ENCODE measurements around the gene NAIF1. TPM values are rescaled to one million over a fixed set of nuclear protein-coding genes. Genes with fewer than 3 reads are reported as not detected.

Gene NAIF1
- total and polyA plus RNA-seq, 10 donors, result 9.3 to 15.4 (median 11.5) TPM

DNA sequence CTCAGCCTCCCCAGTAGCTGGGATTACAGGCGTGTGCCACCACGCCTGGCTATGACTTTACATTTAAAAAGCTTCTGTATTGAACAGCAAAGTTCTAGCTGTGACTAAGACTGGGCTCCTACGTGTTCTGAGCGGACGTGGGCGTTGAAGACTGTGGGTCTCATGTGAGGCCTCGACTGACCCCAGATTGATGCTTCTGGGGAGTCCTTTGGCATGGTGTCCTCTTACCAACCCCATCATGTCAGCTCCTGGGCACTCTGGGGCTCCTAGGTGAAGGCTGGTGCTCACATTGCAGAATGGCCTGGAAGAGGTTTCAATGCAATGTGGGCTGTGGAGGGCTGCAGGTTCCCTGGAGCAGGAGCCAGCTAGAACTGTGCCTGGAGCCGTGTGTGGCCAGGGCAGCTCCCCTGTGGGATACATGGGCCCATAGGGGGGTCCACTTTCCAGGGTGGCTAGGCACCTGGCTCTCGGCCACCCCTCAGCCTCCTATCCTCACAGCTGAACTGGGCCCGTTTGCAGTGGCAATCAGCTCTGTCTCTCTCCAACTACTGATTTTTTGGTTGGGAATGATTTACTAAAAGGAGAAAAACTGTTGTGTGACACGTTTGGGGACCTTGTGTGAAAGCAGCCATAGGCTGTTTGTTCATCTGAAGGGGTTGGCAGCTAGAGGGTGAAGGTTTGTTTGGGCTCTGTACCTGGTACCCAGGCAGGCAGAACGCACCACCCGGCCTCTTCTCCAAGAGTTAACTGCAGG lies 30.6 kb upstream of the NAIF1 start:
- peaks cover 60 to 100% (median 96%) of the 10 kb centered on the region in 6 donors for H3K4me1 ChIP-seq
- peak; percentile 68 for DNase-seq
- TF ChIP-seq CTCF (IDR thresholded peaks at IDR 0.05 in 8 of 11, conservative IDR thresholded peaks at IDR 0.05 in 3 of 11) (no peak), POLR2A (IDR thresholded peaks at IDR 0.05) (no peak), POLR2AphosphoS5 (IDR thresholded peaks at IDR 0.05) (no peak)
- H3K36me3 ChIP-seq, result peaks cover 0 to 39% (median 19%) of the 10 kb centered on the region in 6 donors
- H3K4me3 ChIP-seq, result peak overlapping the region in 5 of 8 donors; percentile 36 to 65 (median 41)
- H3K27ac ChIP-seq, result peak overlapping the region; percentile 53 to 91 (median 86)
- WGBS, 5 donors, result 66 to 73% (median 68%) methylated on average over 10 to 13 of the region's 13 CpGs
- no peaks in the 10 kb centered on the region for H3K27me3 ChIP-seq (replicated peaks in 1 of 7)
- no peaks in the 10 kb centered on the region for H3K9me3 ChIP-seq
- intact Hi-C loops (cut with DNase I; ENCODE audit: low total_unique reads), result loop anchor here (10.0 kb wide), 1 partner anchor 53 kb away; no protein-coding TSS in a partner anchor

- peak overlapping the region in 7 of 8 donors; percentile 80 to 91 (median 86) for H3K27ac ChIP-seq
- TF ChIP-seq POLR2A (IDR thresholded peaks at IDR 0.05) (no peak), POLR2AphosphoS5 (IDR thresholded peaks at IDR 0.05) (no peak), CTCF (IDR thresholded peaks at IDR 0.05 in 8 of 11, conservative IDR thresholded peaks at IDR 0.05 in 3 of 11) (no peak)
- no peak overlapping the region for H3K4me3 ChIP-seq
- peaks cover 0 to 31% (median 11%) of the 10 kb centered on the region in 6 donors for H3K36me3 ChIP-seq
- no peaks in the 10 kb centered on the region for H3K9me3 ChIP-seq
- intact Hi-C loops (cut with DNase I; ENCODE audit: low total_unique reads), result loop anchor here (10.0 kb wide), 1 partner anchor 52 kb away; no protein-coding TSS in a partner anchor
- peaks cover 61 to 100% (median 96%) of the 10 kb centered on the region in 6 donors for H3K4me1 ChIP-seq
- WGBS, 5 donors, result 85 to 89% (median 87%) methylated on average over 19 of the region's 19 CpGs
- H3K27me3 ChIP-seq (replicated peaks in 1 of 7), result no peaks in the 10 kb centered on the region
- peak; percentile 58 for DNase-seq
Measured at GRCh38 chr9:128096616-128097536, 29.8 kb upstream of the NAIF1 start.

- H3K4me1 ChIP-seq, result peaks cover 54 to 98% (median 91%) of the 10 kb centered on the region in 6 donors
- no peaks in the 10 kb centered on the region for H3K9me3 ChIP-seq
- peak; percentile 53 for DNase-seq
- H3K27me3 ChIP-seq (replicated peaks in 1 of 7), result no peaks in the 10 kb centered on the region
- TF ChIP-seq POLR2A (IDR thresholded peaks at IDR 0.05) (no peak), CTCF (IDR thresholded peaks at IDR 0.05 in 8 of 11, conservative IDR thresholded peaks at IDR 0.05 in 3 of 11) (no peak), POLR2AphosphoS5 (IDR thresholded peaks at IDR 0.05) (no peak)
- 88 to 93% (median 89%) methylated on average over 11 of the region's 11 CpGs for WGBS, 5 donors
- peaks cover 0 to 19% (median 0%) of the 10 kb centered on the region in 6 donors for H3K36me3 ChIP-seq
- peak overlapping the region; percentile 1 to 91 (median 83) for H3K27ac ChIP-seq
- intact Hi-C loops (cut with DNase I; ENCODE audit: low total_unique reads), result loop anchor here (10.0 kb wide), 1 partner anchor 50 kb away; no protein-coding TSS in a partner anchor
- H3K4me3 ChIP-seq, result peak overlapping the region in 1 of 8 donors; percentile 25
Measured at GRCh38 chr9:128094950-128095544, 27.9 kb upstream of the NAIF1 start.

Data from spleen (tissue), 11 donors.